Panc1 (cell line): Measurements from ENCODE around the gene KCNF1. TPM values are rescaled to one million over a fixed set of nuclear protein-coding genes. Genes with fewer than 3 reads are reported as not detected.

ENCODE experiments used
- ATAC-seq: fragments of 200-7000 bp; cut with Tn5 transposase; 2 replicates; pipeline ENCODE4 v1.9.1; 2020; ENCODE audit warnings: mild to moderate bottlenecking, moderate library complexity
- BruUV-seq: library from RNA; stranded (reverse); fragments of 400-500 nt; replicated peaks from 2 replicates; lab custom pipeline; 2021; lab: Mats Ljungman, UMichigan
- CTCF ChIA-PET: fragments of 300-600 bp; sonication (Branson Sonifier 250); formaldehyde crosslinking; loops from one replicate; lab custom pipeline; 2022; ENCODE audit warnings: antibody characterized with exemption; lab: Charles Lee
- POLR2A ChIA-PET: fragments of 300-600 bp; sonication (Branson Sonifier 250); formaldehyde crosslinking; loops from one replicate; lab custom pipeline; 2022; ENCODE audit warnings: antibody characterized with exemption; lab: Charles Lee
- DNase-seq: peaks from one replicate; pipeline ENCODE4 v3.0.0-alpha.2; 2010; ENCODE audit warnings: low read depth, low spot score
- H3K27ac ChIP-seq: 2 replicates; pipeline ENCODE4 v1.5.1; 2011; ENCODE audit warnings: mild to moderate bottlenecking, low read length, inconsistent platforms
- H3K27me3 ChIP-seq: fragments of 200-500 bp; sonication (Bioruptor generic); 2 replicates; pipeline ENCODE4 v1.6.0; 2014; ENCODE audit warnings: low read length, inconsistent platforms; ENCODE audit not compliant: control insufficient read depth, insufficient read depth
- H3K36me3 ChIP-seq: fragments of 200-500 bp; sonication (Bioruptor generic); 2 replicates; pipeline ENCODE4 v1.5.1; 2014; ENCODE audit warnings: inconsistent platforms, mild to moderate bottlenecking, low read length, moderate library complexity; ENCODE audit not compliant: control insufficient read depth, insufficient read depth
- H3K4me1 ChIP-seq: 2 replicates; pipeline ENCODE4 v1.5.1; 2011; ENCODE audit warnings: inconsistent platforms, mild to moderate bottlenecking, low read length, moderate library complexity; ENCODE audit not compliant: control insufficient read depth, insufficient read depth
- H3K4me3 ChIP-seq, 2 experiments: 2 replicates each; pipeline ENCODE4 v1.5.1; 2011 to 2012; ENCODE audit warnings: low read depth in 2 of 2, low read length in 2 of 2, mild to moderate bottlenecking in 2 of 2, inconsistent platforms in 1 of 2, moderate library complexity in 1 of 2
- H3K9me3 ChIP-seq: fragments of 200-500 bp; sonication (Bioruptor generic); 2 replicates; pipeline ENCODE4 v1.5.1; 2014; ENCODE audit warnings: low read depth, mild to moderate bottlenecking, inconsistent platforms, low read length, moderate library complexity; ENCODE audit not compliant: control insufficient read depth, insufficient read depth
- POLR2AphosphoS5 ChIP-seq: IDR thresholded peaks from 2 replicates; pipeline ENCODE4 v1.6.1; 2012; ENCODE audit warnings: mild to moderate bottlenecking, low read depth, low read length, moderate library complexity
- SIN3A ChIP-seq: IDR thresholded peaks from 2 replicates; pipeline ENCODE4 v1.6.1; 2012; ENCODE audit warnings: low read depth, mild to moderate bottlenecking, low read length, moderate library complexity, borderline replicate concordance; ENCODE audit not compliant: insufficient read depth
- TCF7L2 ChIP-seq: IDR thresholded peaks from 2 replicates; pipeline ENCODE4 v1.6.1; 2011; ENCODE audit warnings: mild to moderate bottlenecking, low read depth, low read length, inconsistent platforms
- in situ Hi-C: cut with HindIII; loops from 2 replicates; pipeline ENCODE4 v1.10.0; 2016; ENCODE audit warnings: low sequenced_read_pairs, low pct_unique_long_range_greater_than_20kb
- intact Hi-C: fragments of 100-400 bp; cut with micrococcal nuclease; formaldehyde crosslinking; loops from one replicate; pipeline ENCODE4 v1.10.0; 2022; ENCODE audit not compliant: unreplicated experiment
- total RNA-seq: library from RNA; stranded (reverse); gene quantifications from one replicate; pipeline ENCODE4 v1.2.1, GENCODE V29; 2021; ENCODE audit not compliant: unreplicated experiment
- TF ChIP-seq, protein P1 (sequence below): fragments of 450-650 bp; IDR thresholded peaks from 2 replicates; pipeline ENCODE4 v1.5.1; 2017; ENCODE audit warnings: mild to moderate bottlenecking
- TF ChIP-seq, protein P2 (sequence below), 2 experiments: IDR thresholded peaks; 2 replicates each; pipeline ENCODE4 v1.6.1; 2011 to 2012; ENCODE audit warnings: low read depth in 2 of 2, control low read depth in 1 of 2, low read length in 1 of 2, mild to moderate bottlenecking in 1 of 2, moderate library complexity in 1 of 2; ENCODE audit not compliant: insufficient read depth in 1 of 2

Gene KCNF1
- total RNA-seq, 1 experiment from 2014 or later, result 0.39 TPM

DNA sequence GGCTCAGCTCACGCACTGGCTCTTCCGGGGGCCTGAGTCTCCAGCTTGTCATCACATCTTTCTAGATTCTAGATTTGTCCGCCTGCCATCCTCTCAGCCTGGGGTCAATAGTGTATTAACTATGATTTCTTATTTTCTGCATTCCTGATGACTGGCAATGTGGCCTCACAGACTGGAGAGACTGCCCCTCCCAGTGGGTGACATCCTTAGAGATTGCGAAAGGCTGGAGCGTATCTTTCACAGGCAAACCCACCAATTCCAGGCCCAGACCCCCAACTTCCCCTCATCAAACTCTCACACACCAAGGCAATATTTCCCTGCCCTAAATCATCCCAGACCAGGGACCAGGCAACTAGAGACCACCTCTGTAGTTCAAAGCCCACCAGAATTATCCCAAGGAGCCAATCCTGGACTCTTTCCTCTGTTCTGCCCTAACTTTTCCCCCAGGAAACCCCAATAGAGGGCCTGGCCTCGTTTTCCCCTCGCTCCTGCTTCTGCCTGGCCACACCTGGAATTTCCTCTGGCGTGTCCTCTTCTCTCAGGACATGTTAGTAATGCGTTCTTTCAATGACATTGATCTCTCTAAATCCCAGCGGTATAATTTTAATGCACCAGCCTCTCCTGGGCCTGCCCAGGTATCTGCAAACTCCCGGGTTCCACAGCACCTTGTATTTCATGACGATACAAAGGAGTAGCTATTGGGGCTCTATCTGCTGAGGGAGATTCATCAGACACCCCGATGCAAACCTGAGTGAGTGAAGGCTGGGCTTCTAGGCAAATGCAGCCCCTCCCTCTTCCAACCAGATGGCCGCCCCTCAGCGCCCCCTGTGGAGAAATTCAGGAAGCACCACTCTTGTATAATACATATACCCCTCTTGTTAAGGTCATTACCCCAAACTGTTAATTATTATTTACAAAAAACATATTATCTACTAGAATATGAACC is 2.4 kb upstream of the KCNF1 start:
- DNase-seq, result no peak
- no peak for TF ChIP-seq POLR2AphosphoS5
- TF ChIP-seq, protein P1, sequence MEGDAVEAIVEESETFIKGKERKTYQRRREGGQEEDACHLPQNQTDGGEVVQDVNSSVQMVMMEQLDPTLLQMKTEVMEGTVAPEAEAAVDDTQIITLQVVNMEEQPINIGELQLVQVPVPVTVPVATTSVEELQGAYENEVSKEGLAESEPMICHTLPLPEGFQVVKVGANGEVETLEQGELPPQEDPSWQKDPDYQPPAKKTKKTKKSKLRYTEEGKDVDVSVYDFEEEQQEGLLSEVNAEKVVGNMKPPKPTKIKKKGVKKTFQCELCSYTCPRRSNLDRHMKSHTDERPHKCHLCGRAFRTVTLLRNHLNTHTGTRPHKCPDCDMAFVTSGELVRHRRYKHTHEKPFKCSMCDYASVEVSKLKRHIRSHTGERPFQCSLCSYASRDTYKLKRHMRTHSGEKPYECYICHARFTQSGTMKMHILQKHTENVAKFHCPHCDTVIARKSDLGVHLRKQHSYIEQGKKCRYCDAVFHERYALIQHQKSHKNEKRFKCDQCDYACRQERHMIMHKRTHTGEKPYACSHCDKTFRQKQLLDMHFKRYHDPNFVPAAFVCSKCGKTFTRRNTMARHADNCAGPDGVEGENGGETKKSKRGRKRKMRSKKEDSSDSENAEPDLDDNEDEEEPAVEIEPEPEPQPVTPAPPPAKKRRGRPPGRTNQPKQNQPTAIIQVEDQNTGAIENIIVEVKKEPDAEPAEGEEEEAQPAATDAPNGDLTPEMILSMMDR, result peak; percentile 75
- BruUV-seq, result no TSS peak
- Histone ChIP-seq H3K9me3 (no peaks in the 10 kb centered on the region), H3K27ac (no peak overlapping the region), H3K4me1 (no peaks in the 10 kb centered on the region), H3K36me3 (no peaks in the 10 kb centered on the region), H3K27me3 (peaks cover 10% of the 10 kb centered on the region), H3K4me3 (no peak overlapping the region)
- ChIA-PET CTCF (interaction anchor here (0.7 kb wide), 1 partner anchor 166 kb away, joined by 3 read pairs; no protein-coding TSS in a partner anchor), POLR2A (interaction anchor here (0.6 kb wide), 1 partner anchor 55 kb away, joined by 4 read pairs; no protein-coding TSS in a partner anchor)
- no peak for ATAC-seq
- in situ Hi-C loops (no loop called here), intact Hi-C loops (no loop called here)

DNA sequence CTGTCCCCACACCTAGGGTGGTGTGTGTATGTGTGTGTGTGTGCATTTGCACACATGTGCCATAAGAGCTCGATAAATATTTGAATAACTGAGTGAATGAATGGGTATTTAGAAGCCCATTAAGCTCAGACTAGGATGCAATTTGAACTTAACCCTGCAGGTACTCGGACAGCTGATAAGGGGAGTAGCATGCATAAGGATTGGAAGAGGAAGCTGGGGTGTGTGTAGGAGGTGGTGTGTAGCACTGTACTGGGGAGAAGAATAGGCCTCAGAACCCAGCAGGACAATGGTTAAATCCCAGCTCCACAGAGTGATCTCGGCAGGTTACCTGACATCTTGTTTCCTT is 1.8 kb upstream of the KCNF1 start:
- no peak overlapping the region for H3K27ac ChIP-seq
- BruUV-seq, result no TSS peak
- no peaks in the 10 kb centered on the region for H3K36me3 ChIP-seq
- no peak overlapping the region for H3K4me3 ChIP-seq
- ATAC-seq, result no peak
- H3K9me3 ChIP-seq, result no peaks in the 10 kb centered on the region
- TF ChIP-seq TCF7L2, result no peak
- TF ChIP-seq, protein P1, result peak; percentile 46
- TF ChIP-seq SIN3A, result no peak
- ChIA-PET CTCF (no interaction called here), POLR2A (no interaction called here)
- in situ Hi-C loops (no loop called here), intact Hi-C loops (no loop called here)
- no peaks in the 10 kb centered on the region for H3K4me1 ChIP-seq
- no peak for DNase-seq
- H3K27me3 ChIP-seq, result peaks cover 10% of the 10 kb centered on the region

DNA sequence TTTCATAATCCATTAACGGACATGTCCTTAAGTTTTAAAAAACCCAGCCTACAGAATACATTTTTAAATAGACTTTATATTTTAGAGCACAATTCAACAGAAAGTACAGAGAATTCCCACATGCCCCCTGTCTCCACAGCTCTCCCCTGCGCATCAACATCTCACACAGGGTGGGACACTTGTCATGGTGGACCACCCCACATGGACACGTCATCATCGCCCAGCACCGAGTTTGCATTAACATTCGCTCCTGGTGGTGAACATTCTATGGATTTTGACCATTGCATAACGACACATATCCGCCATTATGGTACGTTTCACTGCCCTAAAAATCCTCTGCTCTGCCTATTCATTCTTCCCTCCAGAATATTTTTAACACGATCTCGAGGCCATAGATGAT is 1.1 kb upstream of the KCNF1 start:
- no peak for ATAC-seq
- H3K27ac ChIP-seq, result no peak overlapping the region
- no peaks in the 10 kb centered on the region for H3K36me3 ChIP-seq
- in situ Hi-C loops, result no loop called here
- TF ChIP-seq, protein P2, sequence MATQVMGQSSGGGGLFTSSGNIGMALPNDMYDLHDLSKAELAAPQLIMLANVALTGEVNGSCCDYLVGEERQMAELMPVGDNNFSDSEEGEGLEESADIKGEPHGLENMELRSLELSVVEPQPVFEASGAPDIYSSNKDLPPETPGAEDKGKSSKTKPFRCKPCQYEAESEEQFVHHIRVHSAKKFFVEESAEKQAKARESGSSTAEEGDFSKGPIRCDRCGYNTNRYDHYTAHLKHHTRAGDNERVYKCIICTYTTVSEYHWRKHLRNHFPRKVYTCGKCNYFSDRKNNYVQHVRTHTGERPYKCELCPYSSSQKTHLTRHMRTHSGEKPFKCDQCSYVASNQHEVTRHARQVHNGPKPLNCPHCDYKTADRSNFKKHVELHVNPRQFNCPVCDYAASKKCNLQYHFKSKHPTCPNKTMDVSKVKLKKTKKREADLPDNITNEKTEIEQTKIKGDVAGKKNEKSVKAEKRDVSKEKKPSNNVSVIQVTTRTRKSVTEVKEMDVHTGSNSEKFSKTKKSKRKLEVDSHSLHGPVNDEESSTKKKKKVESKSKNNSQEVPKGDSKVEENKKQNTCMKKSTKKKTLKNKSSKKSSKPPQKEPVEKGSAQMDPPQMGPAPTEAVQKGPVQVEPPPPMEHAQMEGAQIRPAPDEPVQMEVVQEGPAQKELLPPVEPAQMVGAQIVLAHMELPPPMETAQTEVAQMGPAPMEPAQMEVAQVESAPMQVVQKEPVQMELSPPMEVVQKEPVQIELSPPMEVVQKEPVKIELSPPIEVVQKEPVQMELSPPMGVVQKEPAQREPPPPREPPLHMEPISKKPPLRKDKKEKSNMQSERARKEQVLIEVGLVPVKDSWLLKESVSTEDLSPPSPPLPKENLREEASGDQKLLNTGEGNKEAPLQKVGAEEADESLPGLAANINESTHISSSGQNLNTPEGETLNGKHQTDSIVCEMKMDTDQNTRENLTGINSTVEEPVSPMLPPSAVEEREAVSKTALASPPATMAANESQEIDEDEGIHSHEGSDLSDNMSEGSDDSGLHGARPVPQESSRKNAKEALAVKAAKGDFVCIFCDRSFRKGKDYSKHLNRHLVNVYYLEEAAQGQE (IDR thresholded peaks at IDR 0.05; ENCODE audit: insufficient read depth in 1 of 2, low read depth in 2 of 2, low read length in 1 of 2), result no peak
- TF ChIP-seq SIN3A, result no peak
- TF ChIP-seq POLR2AphosphoS5, result no peak
- TF ChIP-seq TCF7L2, result no peak
- TF ChIP-seq, protein P1, result no peak
- intact Hi-C loops, result no loop called here
- no peaks in the 10 kb centered on the region for H3K9me3 ChIP-seq
- no TSS peak for BruUV-seq
- no peak for DNase-seq
- POLR2A ChIA-PET, result no interaction called here
- H3K4me3 ChIP-seq, result no peak overlapping the region
- no peaks in the 10 kb centered on the region for H3K4me1 ChIP-seq
- H3K27me3 ChIP-seq, result peaks cover 10% of the 10 kb centered on the region
- CTCF ChIA-PET, result no interaction called here
